ENCODE measurements around the gene TICAM2.

Gene TICAM2

GRCh38 chr5:115531380-115531779, 70.9 kb downstream of the TICAM2 start:
- ATAC-seq: no peak
- TF ChIP-seq ZNF565 (CRISPR knock-in tag; conservative IDR thresholded peaks at IDR 0.05; ENCODE audit: low read depth) (no peak), ZFP3 (CRISPR knock-in tag; IDR thresholded peaks at IDR 0.05) (no peak), POU6F1 (CRISPR knock-in tag; IDR thresholded peaks at IDR 0.05; ENCODE audit: borderline replicate concordance, low read depth) (no peak), OSR1 (CRISPR knock-in tag; IDR thresholded peaks at IDR 0.05) (no peak), ZNF70 (CRISPR knock-in tag; IDR thresholded peaks at IDR 0.05) (no peak), ISL1 (CRISPR knock-in tag; IDR thresholded peaks at IDR 0.05) (no peak), CSDC2 (CRISPR knock-in tag; IDR thresholded peaks at IDR 0.05) (no peak), BACH2 (CRISPR knock-in tag; IDR thresholded peaks at IDR 0.05; ENCODE audit: borderline replicate concordance) (no peak), ZNF8 (CRISPR knock-in tag; IDR thresholded peaks at IDR 0.05) (no peak), TCF4 (CRISPR knock-in tag; IDR thresholded peaks at IDR 0.05; ENCODE audit: borderline replicate concordance) (no peak), TOX (CRISPR knock-in tag; IDR thresholded peaks at IDR 0.05; ENCODE audit: borderline replicate concordance) (no peak), ZC3H10 (CRISPR knock-in tag; IDR thresholded peaks at IDR 0.05) (no peak), CREB5 (CRISPR knock-in tag; IDR thresholded peaks at IDR 0.05; ENCODE audit: low read depth) (no peak), SNAI2 (CRISPR knock-in tag; IDR thresholded peaks at IDR 0.05) (no peak)

- ATAC-seq: no peak
Observed at GRCh38 chr5:115530426-115530825, 71.9 kb downstream of the TICAM2 start.

More at GRCh38 chr5:115530426-115530825, 71.9 kb downstream of the TICAM2 start:
- TF ChIP-seq ZNF565 (CRISPR knock-in tag; conservative IDR thresholded peaks at IDR 0.05; ENCODE audit: low read depth) (no peak), RARB (CRISPR knock-in tag; IDR thresholded peaks at IDR 0.05) (no peak), SNAI2 (CRISPR knock-in tag; IDR thresholded peaks at IDR 0.05) (no peak), PPARA (CRISPR knock-in tag; IDR thresholded peaks at IDR 0.05; ENCODE audit: borderline replicate concordance) (no peak), CSRNP3 (CRISPR knock-in tag; IDR thresholded peaks at IDR 0.05) (no peak), CREB5 (CRISPR knock-in tag; IDR thresholded peaks at IDR 0.05; ENCODE audit: low read depth) (no peak), ZNF8 (CRISPR knock-in tag; IDR thresholded peaks at IDR 0.05) (no peak), PATZ1 (CRISPR knock-in tag; IDR thresholded peaks at IDR 0.05; ENCODE audit: borderline replicate concordance) (no peak), GLIS3 (CRISPR knock-in tag; IDR thresholded peaks at IDR 0.05) (no peak), CSDC2 (CRISPR knock-in tag; IDR thresholded peaks at IDR 0.05) (no peak), TSHZ2 (CRISPR knock-in tag; IDR thresholded peaks at IDR 0.05) (no peak), POU6F1 (CRISPR knock-in tag; IDR thresholded peaks at IDR 0.05; ENCODE audit: borderline replicate concordance, low read depth) (no peak), TOX (CRISPR knock-in tag; IDR thresholded peaks at IDR 0.05; ENCODE audit: borderline replicate concordance) (no peak), ARNTL (CRISPR knock-in tag; IDR thresholded peaks at IDR 0.05; ENCODE audit: borderline replicate concordance, low read depth) (no peak), ZNF70 (CRISPR knock-in tag; IDR thresholded peaks at IDR 0.05) (no peak), ESRRG (CRISPR knock-in tag; IDR thresholded peaks at IDR 0.05) (no peak), OSR1 (CRISPR knock-in tag; IDR thresholded peaks at IDR 0.05) (no peak), ISL1 (CRISPR knock-in tag; IDR thresholded peaks at IDR 0.05) (no peak)

Measured in SK-N-SH treated with all-trans-retinoic acid at 6 μM for 48 hours (cell line).